SIG-M5 treated with dmso at 0.1 percent for 504 hours (cell line): ENCODE results near the gene DNM3.
"Not testable (repeated sequence)": the region's sequence is repeated elsewhere in the genome, so short reads cannot be mapped to it uniquely, and the experiment has no call there.

Experiments used
- DNase-seq: peaks from one replicate; lab custom pipeline; 2025; ENCODE audit not compliant: unreplicated experiment; lab: John Stamatoyannopoulos, UW

DNM3 gene

DNA sequence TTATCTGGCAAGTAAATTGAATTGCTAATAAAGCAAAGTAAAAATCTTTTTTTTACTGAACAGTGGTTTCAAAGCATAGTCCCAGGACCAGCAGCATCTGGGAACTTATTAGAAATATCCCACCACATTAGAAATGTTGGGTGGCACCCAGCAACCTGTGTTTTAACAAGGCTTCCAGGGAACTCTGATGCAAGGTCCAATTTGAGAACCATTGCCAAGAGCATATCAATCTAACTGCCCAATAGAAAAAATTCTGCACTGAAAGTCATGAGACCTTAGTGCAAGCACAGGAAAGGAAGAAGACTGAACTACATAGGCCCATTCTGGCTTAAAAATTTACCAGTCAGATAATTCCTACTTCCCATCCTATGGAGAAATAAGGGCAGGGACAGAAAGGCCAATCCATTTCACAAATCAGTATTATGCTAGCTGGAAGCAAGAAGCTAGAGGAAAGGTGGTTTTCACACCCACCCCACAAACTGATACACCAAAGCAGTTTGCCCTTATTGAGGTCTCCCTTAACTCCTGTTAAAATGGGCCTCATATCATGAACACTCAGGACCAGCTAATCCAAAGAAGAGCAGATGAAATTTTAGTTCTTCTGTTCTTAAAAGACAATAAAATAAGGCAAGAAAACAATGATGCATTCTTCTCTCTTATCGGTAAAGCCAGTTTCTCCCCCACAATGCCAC, 561.7 kb downstream of the DNM3 start:
- DNase-seq, result no peak

DNA sequence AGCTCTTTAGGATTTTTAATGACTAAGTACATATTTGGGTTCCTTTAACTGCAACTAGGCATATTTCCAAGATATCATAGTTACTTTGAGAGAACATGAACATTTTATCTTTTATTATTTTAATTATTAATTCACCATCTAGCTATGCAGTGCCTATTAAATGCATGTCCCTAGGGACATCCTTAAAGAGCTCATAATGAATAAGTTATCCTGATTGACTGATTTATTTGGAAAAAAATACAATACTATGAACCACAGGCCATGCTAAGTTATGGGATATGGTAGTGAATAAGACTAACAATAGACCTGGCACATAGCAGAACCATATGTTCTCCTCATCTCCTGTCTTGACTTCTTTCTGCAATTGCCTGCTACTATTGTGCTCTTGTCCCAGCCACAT, 562.8 kb downstream of the DNM3 start:
- no peak for DNase-seq

GRCh38 chr1:172405912-172406311, 564.6 kb downstream of the DNM3 start:
- no peak for DNase-seq

DNA sequence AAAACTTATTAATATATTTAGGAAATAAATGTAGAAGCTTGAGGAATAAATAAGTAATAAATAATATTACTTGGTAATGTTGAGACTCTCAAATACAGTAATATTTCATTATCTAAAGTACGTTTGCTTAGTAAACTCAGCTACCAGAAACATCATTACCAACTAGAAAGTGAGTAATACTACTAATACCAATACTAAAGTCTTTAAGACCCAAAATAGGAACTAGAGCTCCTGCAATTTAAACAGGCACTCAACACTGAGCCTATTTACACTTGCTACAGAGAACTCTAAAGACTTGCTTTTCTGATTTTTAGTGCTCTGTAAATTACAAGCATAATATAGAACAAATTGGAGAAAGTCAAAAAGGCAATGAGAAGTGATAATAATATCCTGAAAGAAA, 565.7 kb downstream of the DNM3 start:
- no peak for DNase-seq

DNA sequence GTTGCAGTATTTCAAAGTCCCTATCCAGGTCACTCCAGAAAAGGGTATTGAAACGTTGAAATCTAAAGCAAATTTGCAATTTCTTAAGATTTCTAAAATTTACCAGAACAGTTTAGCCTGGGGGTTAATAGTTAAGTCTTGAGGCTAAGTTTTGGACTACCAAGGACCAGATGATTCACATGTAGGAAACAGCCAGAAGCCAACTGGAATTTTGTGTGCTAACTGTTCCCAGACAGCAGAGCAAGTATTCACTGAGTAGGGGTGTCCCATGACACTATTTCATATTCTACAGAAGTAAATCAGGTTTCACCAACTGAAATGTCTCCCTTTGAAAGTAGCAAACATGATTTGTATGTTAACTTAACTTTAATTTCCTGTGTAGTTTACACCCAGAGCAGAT, 567.7 kb downstream of the DNM3 start:
- no peak for DNase-seq

GRCh38 chr1:172410027-172410426, 568.7 kb downstream of the DNM3 start:
- DNase-seq, result no peak

- DNase-seq, result no peak
Observed at GRCh38 chr1:172411791-172412338, 570.6 kb downstream of the DNM3 start.

DNA sequence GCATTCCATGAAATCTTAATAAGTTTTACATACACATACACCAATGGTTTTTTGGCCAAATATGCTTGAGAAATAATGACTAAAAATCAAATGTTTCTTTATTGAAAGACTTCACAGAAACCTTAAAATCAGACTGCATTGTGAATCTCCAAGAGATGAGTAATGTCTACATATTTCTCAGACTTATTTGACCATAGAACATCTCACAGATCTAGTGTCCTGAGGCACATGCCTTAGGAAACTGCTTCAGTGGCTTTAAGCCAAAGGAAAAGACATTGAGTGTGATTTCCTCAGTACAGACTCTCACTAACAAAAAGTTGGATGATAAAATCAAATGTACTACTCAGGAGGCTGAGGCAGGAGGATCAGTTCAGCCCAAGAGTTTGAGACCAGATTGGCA, 573.0 kb downstream of the DNM3 start:
- DNase-seq, result no peak

GRCh38 chr1:172416496-172417035, 575.3 kb downstream of the DNM3 start:
- DNase-seq, result no peak

GRCh38 chr1:172417557-172417956, 576.3 kb downstream of the DNM3 start:
- no peak for DNase-seq

DNA sequence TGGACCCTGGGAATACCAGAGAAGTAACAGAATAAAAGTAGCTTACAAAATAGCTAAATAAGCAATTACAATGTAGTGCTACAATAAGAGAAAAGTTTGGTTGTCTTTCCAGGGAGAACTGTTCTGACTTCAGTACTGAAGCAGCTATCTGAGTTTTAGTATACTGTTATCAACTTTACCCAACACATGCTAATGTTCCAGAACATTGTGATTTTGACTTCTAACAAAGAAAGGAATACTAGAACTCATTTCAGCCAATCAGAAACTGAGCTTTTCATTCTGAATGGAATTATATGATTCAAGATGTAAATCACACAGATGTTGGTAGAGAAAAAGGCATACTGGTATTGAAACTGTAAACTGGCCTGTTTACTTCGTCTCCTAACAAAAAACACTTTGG, 579.1 kb downstream of the DNM3 start, which contains the start of gene C1orf105:
TSS of gene C1orf105 (plus strand) at position 301 of the 400 bp plus-strand sequence. CDS start 201 bp downstream, outside the sequence.
- DNase-seq, result no peak

GRCh38 chr1:172421974-172422604, 580.8 kb downstream of the DNM3 start:
- DNase-seq, result peak; percentile 4

- no peak for DNase-seq
Observed at GRCh38 chr1:172423336-172423735, 582.0 kb downstream of the DNM3 start.

GRCh38 chr1:172425339-172425738, 584.0 kb downstream of the DNM3 start:
- DNase-seq, result no peak

GRCh38 chr1:172427191-172427590, 585.9 kb downstream of the DNM3 start:
- DNase-seq, result no peak

DNA sequence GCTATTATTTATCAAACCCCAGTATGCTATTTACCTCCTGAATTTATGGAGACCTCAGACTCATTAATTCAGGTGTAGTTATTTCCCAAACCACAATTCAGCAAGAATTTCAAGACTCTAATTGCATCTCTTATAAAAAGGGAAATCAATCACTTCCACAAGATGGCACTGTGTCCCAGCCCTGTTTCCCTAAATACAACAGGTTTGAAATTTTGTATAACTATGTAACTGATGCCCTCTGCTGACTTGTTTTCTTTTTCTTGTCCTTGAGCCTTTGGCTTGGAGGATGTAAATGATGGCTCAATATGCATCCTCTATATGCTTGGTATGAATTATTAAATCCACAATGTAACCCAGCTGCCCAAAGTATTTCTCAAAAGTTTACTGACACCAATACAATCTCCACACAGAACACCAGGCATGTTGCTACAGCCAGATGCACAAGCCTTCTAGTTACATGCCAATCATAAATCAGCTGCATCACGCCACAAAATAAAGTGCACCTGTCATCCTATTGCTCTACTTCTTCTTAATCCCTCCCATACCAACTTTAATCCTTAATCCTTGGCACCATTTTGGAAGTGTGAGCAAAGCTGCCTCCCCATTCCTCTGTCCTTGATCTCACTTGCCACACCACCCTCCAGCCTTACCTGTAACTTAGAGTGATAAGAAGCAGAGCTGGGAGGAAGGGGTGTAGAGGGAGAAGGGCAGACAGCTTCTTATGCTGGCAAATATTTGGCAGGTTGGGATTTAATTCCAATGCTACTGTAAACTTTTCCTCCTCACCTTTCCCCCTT, 588.2 kb downstream of the DNM3 start:
- peak; percentile 83 for DNase-seq

- no peak for DNase-seq
Observed at GRCh38 chr1:172430128-172430454, 588.8 kb downstream of the DNM3 start.

DNA sequence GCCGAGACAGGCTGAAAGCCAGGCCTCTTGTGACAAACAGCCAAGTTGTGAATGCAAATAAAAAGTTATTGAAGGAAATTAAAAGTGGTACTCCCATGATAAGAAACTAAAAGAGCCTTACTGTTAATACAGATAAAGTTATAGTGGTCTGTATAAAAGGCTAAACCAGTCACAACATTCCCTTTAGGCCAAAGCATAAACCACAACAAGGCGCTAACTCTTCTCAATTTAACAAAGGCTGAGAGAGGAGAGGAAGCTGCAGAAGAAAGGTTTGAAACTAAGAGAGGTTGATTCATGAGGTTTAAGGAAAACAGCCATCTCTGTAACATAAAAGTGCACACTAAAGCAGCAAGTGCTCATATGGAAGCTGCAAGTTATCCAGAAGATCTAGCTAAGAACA, 589.9 kb downstream of the DNM3 start:
- DNase-seq, result no peak

DNA sequence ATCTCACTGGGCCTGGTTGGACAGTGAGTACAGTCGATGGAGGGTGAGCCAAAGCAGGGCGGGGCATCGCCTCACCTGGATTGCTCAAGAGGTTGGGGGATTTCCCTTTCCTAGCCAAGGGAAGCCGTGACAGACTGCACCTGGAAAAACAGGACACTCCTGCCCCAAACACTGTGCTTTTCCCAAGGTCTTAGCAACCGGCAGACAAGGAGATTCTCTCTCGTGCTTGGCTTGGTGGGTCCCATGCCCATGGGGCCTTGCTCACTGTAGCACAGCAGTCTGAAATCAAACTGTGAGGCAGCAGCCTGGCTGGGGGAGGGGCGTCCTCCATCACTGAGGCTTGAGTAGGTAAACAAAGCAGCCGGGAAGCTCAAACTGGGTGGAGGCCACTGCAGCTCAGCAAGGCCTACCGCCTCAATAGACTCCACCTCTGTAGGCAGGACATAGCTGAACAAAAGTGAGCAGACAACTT, 590.5 kb downstream of the DNM3 start:
- no peak for DNase-seq

GRCh38 chr1:172437183-172437582, 595.9 kb downstream of the DNM3 start:
- DNase-seq, result not testable (repeated sequence)

DNA sequence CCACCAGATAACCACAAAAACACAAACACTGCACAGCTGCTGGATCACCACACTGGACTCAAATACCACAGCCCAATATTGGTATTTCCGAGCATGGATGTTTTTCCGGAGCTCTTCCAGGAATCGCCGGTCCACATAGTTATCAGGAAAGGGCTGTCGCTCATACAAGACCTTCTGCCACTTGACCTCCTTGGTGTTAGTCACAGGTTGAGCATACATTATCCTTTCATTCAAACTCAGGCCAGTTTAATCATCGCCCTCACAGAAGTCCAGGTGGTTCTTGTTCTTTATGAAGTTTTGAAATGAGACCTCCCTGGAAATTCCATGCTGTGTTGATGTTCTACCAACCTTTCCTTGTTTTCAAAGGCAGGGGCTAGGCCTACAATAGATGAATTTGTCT, 601.1 kb downstream of the DNM3 start:
- no peak for DNase-seq
